Measurements from ENCODE around the gene ARRDC1. TPM values are rescaled to one million over a fixed set of nuclear protein-coding genes. Genes with fewer than 3 reads are reported as not detected.

ARRDC1 gene
- polyA plus RNA-seq, 1 of the 3 experiments (the other 2 are of a cell fraction), result 49.7 TPM

- no peak for DNase-seq
- Histone ChIP-seq H3K27me3 (ENCODE audit: insufficient read depth) (no peaks in the 10 kb centered on the region), H3K79me2 (ENCODE audit: insufficient read depth) (peaks cover 92% of the 10 kb centered on the region), H3K9me3 (no peaks in the 10 kb centered on the region), H4K20me1 (ENCODE audit: insufficient read depth) (peaks cover 80% of the 10 kb centered on the region), H3K4me2 (no peak overlapping the region), H3K27ac (ENCODE audit: low read depth in 2 of 2, low read length in 1 of 2) (no peak overlapping the region), H2AFZ (ENCODE audit: low read depth) (no peak overlapping the region), H3K36me3 (replicated peaks in 1 of 2; ENCODE audit: control insufficient read depth in 1 of 2, insufficient read depth in 2 of 2, low read length in 1 of 2) (no peaks in the 10 kb centered on the region), H3K4me1 (ENCODE audit: control insufficient read depth in 1 of 2, insufficient read depth in 2 of 2, low read depth in 1 of 2, low read length in 1 of 2) (peaks cover 5 to 19% of the 10 kb centered on the region in 2 experiments; a peak in 1 of 4 replicates), H3K9me2 (no peaks in the 10 kb centered on the region), H3F3A (replicated peaks; ENCODE audit: insufficient read depth) (peaks cover 8% of the 10 kb centered on the region), H3K4me3 (ENCODE audit: low read depth in 2 of 2, low read length in 1 of 2) (no peak overlapping the region), H3K9ac (no peak overlapping the region)
- POLR2A ChIA-PET, result no interaction called here
- 73% methylated on average over 7 of the region's 7 CpGs for WGBS (ENCODE audit: low lambda C conversion rate)
- CTCF ChIA-PET, result interaction anchor here (0.6 to 1.5 kb wide), 3 partner anchors 10 to 437 kb away, joined by 3 to 5 read pairs (median 3); no protein-coding TSS in a partner anchor
- TF ChIP-seq POLR2AphosphoS5 (IDR thresholded peaks at IDR 0.05; ENCODE audit: low read depth, low read length), result no peak
- TF ChIP-seq RFX5 (IDR thresholded peaks at IDR 0.05; ENCODE audit: low read length), result no peak
- no peak for TF ChIP-seq SMC3 (IDR thresholded peaks at IDR 0.05; ENCODE audit: low read depth, low read length)
- TF ChIP-seq GABPA (IDR thresholded peaks at IDR 0.05; ENCODE audit: low read depth), result no peak
- no peak for TF ChIP-seq RXRA (IDR thresholded peaks at IDR 0.05; ENCODE audit: borderline replicate concordance, low read depth)
- no peak for TF ChIP-seq RCOR1 (IDR thresholded peaks at IDR 0.05; ENCODE audit: low read length)
- no peak for TF ChIP-seq GATA2 (CRISPR knock-in tag; IDR thresholded peaks at IDR 0.05)
- TF ChIP-seq, protein P1, sequence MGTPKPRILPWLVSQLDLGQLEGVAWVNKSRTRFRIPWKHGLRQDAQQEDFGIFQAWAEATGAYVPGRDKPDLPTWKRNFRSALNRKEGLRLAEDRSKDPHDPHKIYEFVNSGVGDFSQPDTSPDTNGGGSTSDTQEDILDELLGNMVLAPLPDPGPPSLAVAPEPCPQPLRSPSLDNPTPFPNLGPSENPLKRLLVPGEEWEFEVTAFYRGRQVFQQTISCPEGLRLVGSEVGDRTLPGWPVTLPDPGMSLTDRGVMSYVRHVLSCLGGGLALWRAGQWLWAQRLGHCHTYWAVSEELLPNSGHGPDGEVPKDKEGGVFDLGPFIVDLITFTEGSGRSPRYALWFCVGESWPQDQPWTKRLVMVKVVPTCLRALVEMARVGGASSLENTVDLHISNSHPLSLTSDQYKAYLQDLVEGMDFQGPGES (IDR thresholded peaks at IDR 0.05; ENCODE audit: low read depth, low read length), result no peak
- TF ChIP-seq TCF12 (IDR thresholded peaks at IDR 0.05), result no peak
- no peak for TF ChIP-seq TEAD4 (IDR thresholded peaks at IDR 0.05; ENCODE audit: borderline replicate concordance, insufficient read depth)
- TF ChIP-seq ELF1 (IDR thresholded peaks at IDR 0.05), result no peak
- no peak for TF ChIP-seq NRF1 (IDR thresholded peaks at IDR 0.05; ENCODE audit: low read depth, low read length)
- TF ChIP-seq EP300 (IDR thresholded peaks at IDR 0.05; ENCODE audit: borderline replicate concordance in 1 of 2, low read depth in 1 of 2, low read length in 1 of 2), result no peak
- TF ChIP-seq FOXM1 (IDR thresholded peaks at IDR 0.05; ENCODE audit: low read depth), result no peak
- no peak for TF ChIP-seq EZH2phosphoT487 (IDR thresholded peaks at IDR 0.05; ENCODE audit: borderline replicate concordance, low read depth)
- TF ChIP-seq NFIC (IDR thresholded peaks at IDR 0.05; ENCODE audit: borderline replicate concordance), result no peak
Observed at GRCh38 chr9:137664676-137665075, 59.2 kb downstream of the ARRDC1 start.

Small RNA genes lying within 50 kb of the gene (small RNA-seq; reads per million reads assigned to genes)
- 0 reads per million in 7 experiments for gene RF00017

Other genes starting within 250 kb of the ARRDC1 start
- gene EXD3, start 182.5 kb upstream of the ARRDC1 start, polyA plus RNA-seq (2012; rRNA removed), result 11.5 and 14.2 TPM in 2 replicates
- 0.39 and 0.67 TPM in 2 replicates for gene NOXA1, start 182.3 kb upstream of the ARRDC1 start, polyA plus RNA-seq (2012; rRNA removed)
- 0.18 and 0.30 TPM in 2 replicates for gene ENTPD8, start 164.3 kb upstream of the ARRDC1 start, polyA plus RNA-seq (2012; rRNA removed)
- gene NSMF, start 146.4 kb upstream of the ARRDC1 start, polyA plus RNA-seq (2012; rRNA removed), result 58.6 and 58.8 TPM in 2 replicates
- gene PNPLA7, start 55.3 kb upstream of the ARRDC1 start, polyA plus RNA-seq (2012; rRNA removed), result 0.88 and 0.99 TPM in 2 replicates
- gene MRPL41, start 53.8 kb upstream of the ARRDC1 start, polyA plus RNA-seq (2012; rRNA removed), result 39.4 and 58.9 TPM in 2 replicates
- 59.9 and 84.3 TPM in 2 replicates for gene DPH7, start 26.8 kb upstream of the ARRDC1 start, polyA plus RNA-seq (2012; rRNA removed)
- gene ZMYND19, start 15.2 kb upstream of the ARRDC1 start, polyA plus RNA-seq (2012; rRNA removed), result 39.3 and 43.1 TPM in 2 replicates
- gene EHMT1, start 13.3 kb downstream of the ARRDC1 start, polyA plus RNA-seq (2012; rRNA removed), result 38.3 and 39.5 TPM in 2 replicates